Smooth muscle cell (in vitro differentiated cells): Measurements from ENCODE around the gene MYH11. TPM values are rescaled to one million over a fixed set of nuclear protein-coding genes. Genes with fewer than 3 reads are reported as not detected.
"Not testable (repeated sequence)": the region's sequence is repeated elsewhere in the genome, so short reads cannot be mapped to it uniquely, and the experiment has no call there.

Source experiments
- DNase-seq: peaks from one replicate; lab custom pipeline; 2025; ENCODE audit not compliant: unreplicated experiment; lab: John Stamatoyannopoulos, UW
- H2AFZ ChIP-seq: fragments of 200-600 bp; sonication (generic); 2 replicates; pipeline ENCODE4 v1.6.0; 2016; ENCODE audit warnings: antibody characterized with exemption, low read depth, mild to moderate bottlenecking
- H3F3A ChIP-seq: fragments of 200-600 bp; sonication (generic); 2 replicates; pipeline ENCODE4 v1.6.0; 2017; ENCODE audit warnings: antibody characterized with exemption, low read depth
- H3K27ac ChIP-seq: fragments of 200-600 bp; sonication (generic); 2 replicates; pipeline ENCODE4 v1.5.1; 2016; ENCODE audit warnings: low read depth, mild to moderate bottlenecking
- H3K27me3 ChIP-seq: fragments of 200-600 bp; sonication (generic); 2 replicates; pipeline ENCODE4 v1.6.1; 2016; ENCODE audit warnings: low read depth, mild to moderate bottlenecking
- H3K36me3 ChIP-seq: fragments of 200-600 bp; sonication (generic); 2 replicates; pipeline ENCODE4 v1.5.1; 2016; ENCODE audit warnings: low read depth
- H3K4me1 ChIP-seq: fragments of 200-600 bp; sonication (generic); 2 replicates; pipeline ENCODE4 v1.5.1; 2016; ENCODE audit warnings: low read depth
- H3K4me2 ChIP-seq: fragments of 200-600 bp; sonication (generic); 2 replicates; pipeline ENCODE4 v1.6.0; 2016; ENCODE audit warnings: mild to moderate bottlenecking
- H3K4me3 ChIP-seq: fragments of 200-600 bp; sonication (generic); 2 replicates; pipeline ENCODE4 v1.5.1; 2016; ENCODE audit warnings: mild to moderate bottlenecking
- H3K79me2 ChIP-seq: fragments of 200-600 bp; sonication (generic); 2 replicates; pipeline ENCODE4 v1.6.0; 2016; ENCODE audit warnings: low read depth, mild to moderate bottlenecking
- H3K9ac ChIP-seq: fragments of 200-600 bp; sonication (generic); 2 replicates; pipeline ENCODE4 v1.6.0; 2016; ENCODE audit warnings: low read depth
- H3K9me3 ChIP-seq: fragments of 200-600 bp; sonication (generic); replicated peaks from 2 replicates; pipeline ENCODE4 v1.5.1; 2016; ENCODE audit warnings: low read depth
- H4K20me1 ChIP-seq: fragments of 200-600 bp; sonication (generic); 2 replicates; pipeline ENCODE4 v1.6.0; 2016; ENCODE audit warnings: low read depth
- CTCF ChIP-seq: fragments of 200-600 bp; sonication (generic); IDR thresholded peaks from 2 replicates; pipeline ENCODE4 v1.5.1; 2017; ENCODE audit warnings: borderline replicate concordance, mild to moderate bottlenecking, antibody characterized with exemption; ENCODE audit not compliant: insufficient read depth, poor library complexity, severe bottlenecking
- WGBS: methylation state at CpG from one replicate; pipeline ENCODE4 v1.1.7; 2016; ENCODE audit warnings: low lambda C conversion rate; 5-methylcytosine and 5-hydroxymethylcytosine counted together
- polyA plus RNA-seq: library from polyadenylated mRNA; unstranded; fragments of >200 nt; fragmentation: Nextera tagmentation; extraction: Ambion mirVana; gene quantifications from 2 replicates; pipeline ENCODE4 v1.2.1, GENCODE V29; 2016
- total RNA-seq: library from RNA; depleted of rRNA; stranded (reverse); fragments of >200 nt; gene quantifications from 2 replicates; pipeline ENCODE4 v1.2.3, GENCODE V29; 2014

Gene MYH11
- total and polyA plus RNA-seq, 2 experiments from 2014 or later: 0.58 TPM; not detected in 1

- no peak overlapping the region for H3K4me2 ChIP-seq
- H3K4me3 ChIP-seq: no peak overlapping the region
- no peak for DNase-seq
- no peaks in the 10 kb centered on the region for H3K9me3 ChIP-seq
- no peak overlapping the region for H2AFZ ChIP-seq
- peaks cover 72% of the 10 kb centered on the region for H3K27me3 ChIP-seq
- no peaks in the 10 kb centered on the region for H4K20me1 ChIP-seq
- H3K4me1 ChIP-seq: peaks cover 6% of the 10 kb centered on the region
- H3K27ac ChIP-seq: no peak overlapping the region
- H3K36me3 ChIP-seq: no peaks in the 10 kb centered on the region
- TF ChIP-seq CTCF: no peak
- 89% methylated on average over 5 of the region's 5 CpGs for WGBS
- no peaks in the 10 kb centered on the region for H3F3A ChIP-seq
- H3K79me2 ChIP-seq: no peaks in the 10 kb centered on the region
- no peak overlapping the region for H3K9ac ChIP-seq
Measured at GRCh38 chr16:15855704-15856003, 1.2 kb downstream of the MYH11 start.

- Histone ChIP-seq H3K4me1 (peaks cover 6% of the 10 kb centered on the region), H3K36me3 (no peaks in the 10 kb centered on the region), H3K79me2 (no peaks in the 10 kb centered on the region), H4K20me1 (no peaks in the 10 kb centered on the region), H3K27me3 (peaks cover 77% of the 10 kb centered on the region), H3F3A (no peaks in the 10 kb centered on the region), H3K4me2 (no peak overlapping the region), H3K9me3 (no peaks in the 10 kb centered on the region), H2AFZ (no peak overlapping the region), H3K9ac (no peak overlapping the region), H3K4me3 (no peak overlapping the region), H3K27ac (no peak overlapping the region)
- TF ChIP-seq CTCF: no peak
- 77% methylated on average over 15 of the region's 15 CpGs for WGBS
- no peak for DNase-seq
Measured at GRCh38 chr16:15854906-15855703, 1.7 kb downstream of the MYH11 start.

GRCh38 chr16:15854061-15854460, 2.8 kb downstream of the MYH11 start:
- 66% methylated on average over 3 of the region's 3 CpGs for WGBS
- no peak for TF ChIP-seq CTCF
- no peaks in the 10 kb centered on the region for H3K9me3 ChIP-seq
- H3K79me2 ChIP-seq: no peaks in the 10 kb centered on the region
- H3K4me1 ChIP-seq: peaks cover 6% of the 10 kb centered on the region
- no peak overlapping the region for H2AFZ ChIP-seq
- no peak overlapping the region for H3K27ac ChIP-seq
- DNase-seq: no peak
- no peaks in the 10 kb centered on the region for H3K36me3 ChIP-seq
- H3K27me3 ChIP-seq: peaks cover 85% of the 10 kb centered on the region
- H4K20me1 ChIP-seq: no peaks in the 10 kb centered on the region
- no peaks in the 10 kb centered on the region for H3F3A ChIP-seq
- no peak overlapping the region for H3K4me2 ChIP-seq
- H3K4me3 ChIP-seq: no peak overlapping the region
- H3K9ac ChIP-seq: no peak overlapping the region

- peaks cover 89% of the 10 kb centered on the region for H3K27me3 ChIP-seq
- DNase-seq: no peak
- WGBS: 84% methylated on average over 4 of the region's 4 CpGs
Measured at GRCh38 chr16:15853021-15853420, 3.8 kb downstream of the MYH11 start.

GRCh38 chr16:15850555-15850954, 6.3 kb downstream of the MYH11 start:
- H4K20me1 ChIP-seq, H3K9me3 ChIP-seq, H3K27ac ChIP-seq, H3K4me1 ChIP-seq, H2AFZ ChIP-seq, DNase-seq, H3F3A ChIP-seq, H3K9ac ChIP-seq, H3K36me3 ChIP-seq, H3K79me2 ChIP-seq, H3K4me3 ChIP-seq, H3K4me2 ChIP-seq: not testable (repeated sequence)
- 92% methylated on average over 6 of the region's 6 CpGs for WGBS
- peaks cover 78% of the 10 kb centered on the region for H3K27me3 ChIP-seq

More at GRCh38 chr16:15853021-15853420, 3.8 kb downstream of the MYH11 start:
- no peaks in the 10 kb centered on the region for H4K20me1 ChIP-seq
- H3K36me3 ChIP-seq: no peaks in the 10 kb centered on the region
- H2AFZ ChIP-seq: no peak overlapping the region
- H3K27ac ChIP-seq: no peak overlapping the region
- H3K9ac ChIP-seq: no peak overlapping the region
- no peak overlapping the region for H3K4me3 ChIP-seq
- H3K79me2 ChIP-seq: no peaks in the 10 kb centered on the region
- H3F3A ChIP-seq: no peaks in the 10 kb centered on the region
- TF ChIP-seq CTCF: no peak
- H3K4me2 ChIP-seq: no peak overlapping the region
- H3K4me1 ChIP-seq: peaks cover 6% of the 10 kb centered on the region
- H3K9me3 ChIP-seq: no peaks in the 10 kb centered on the region
